H1 (cell line): Measurements from ENCODE around the gene CAV1. TPM values are rescaled to one million over a fixed set of nuclear protein-coding genes. Genes with fewer than 3 reads are reported as not detected.

Source experiments
- CHD2 ChIP-seq: IDR thresholded peaks from 2 replicates; pipeline ENCODE4 v1.6.1; 2012; ENCODE audit warnings: low read length, improper control_type of control experiment
- GTF2F1 ChIP-seq: IDR thresholded peaks from 2 replicates; pipeline ENCODE4 v1.6.1; 2012; ENCODE audit warnings: low read depth, low read length, improper control_type of control experiment, borderline replicate concordance
- HDAC2 ChIP-seq, 2 experiments: fragments of 300-600 bp in 1 of 2; sonication (generic) in 1 of 2; IDR thresholded peaks; 2 replicates each; pipeline ENCODE4 v1.6.1; 2011 to 2012; ENCODE audit warnings: low read depth in 2 of 2, low read length in 2 of 2, mild to moderate bottlenecking in 2 of 2, moderate library complexity in 2 of 2, borderline replicate concordance in 1 of 2, inconsistent platforms in 1 of 2
- KDM4A ChIP-seq: IDR thresholded peaks from one replicate; pipeline ENCODE4 v1.7.1; 2012; ENCODE audit warnings: low read depth, mild to moderate bottlenecking, moderate library complexity, low read length, inconsistent platforms; ENCODE audit not compliant: severe bottlenecking
- SIX5 ChIP-seq: IDR thresholded peaks from 2 replicates; pipeline ENCODE4 v1.6.1; 2011; ENCODE audit warnings: mild to moderate bottlenecking, low read depth, low read length
- SUZ12 ChIP-seq: fragments of 200-600 bp; sonication (generic); IDR thresholded peaks from 2 replicates; pipeline ENCODE4 v1.6.1; 2012; ENCODE audit warnings: mild to moderate bottlenecking, inconsistent platforms, low read length, moderate library complexity, mixed read lengths
- polyA plus RNA-seq, 7 experiments: library from polyadenylated mRNA; depleted of rRNA in 3 of 7; stranded (reverse) in 5 of 7; unstranded in 2 of 7; fragments of >200 nt in 5 of 7; fragments of 200-250 nt in 2 of 7; gene quantifications; 1 replicate in 5 of 7; 2 replicates in 1 of 7; 4 replicates in 1 of 7; pipeline versions ENCODE4 v1.2.1 to v1.2.3, GENCODE V29; 2011 to 2013; ENCODE audit warnings: missing spikeins in 2 of 7, mixed read lengths in 2 of 7
- total RNA-seq: library from RNA; stranded (reverse); fragmentation: NEBNext Ultra II Directional; extraction: Animal tissue kit (Norgen Biotek cat#: 25700); gene quantifications from 2 replicates; pipeline ENCODE4 v1.2.1, GENCODE V29; 2021

Gene CAV1
- total and polyA plus RNA-seq, 2 of the 8 experiments (the other 6 are each of a cell fraction or from before 2014, with no cell fraction given): 16.3 to 21.8 TPM

DNA sequence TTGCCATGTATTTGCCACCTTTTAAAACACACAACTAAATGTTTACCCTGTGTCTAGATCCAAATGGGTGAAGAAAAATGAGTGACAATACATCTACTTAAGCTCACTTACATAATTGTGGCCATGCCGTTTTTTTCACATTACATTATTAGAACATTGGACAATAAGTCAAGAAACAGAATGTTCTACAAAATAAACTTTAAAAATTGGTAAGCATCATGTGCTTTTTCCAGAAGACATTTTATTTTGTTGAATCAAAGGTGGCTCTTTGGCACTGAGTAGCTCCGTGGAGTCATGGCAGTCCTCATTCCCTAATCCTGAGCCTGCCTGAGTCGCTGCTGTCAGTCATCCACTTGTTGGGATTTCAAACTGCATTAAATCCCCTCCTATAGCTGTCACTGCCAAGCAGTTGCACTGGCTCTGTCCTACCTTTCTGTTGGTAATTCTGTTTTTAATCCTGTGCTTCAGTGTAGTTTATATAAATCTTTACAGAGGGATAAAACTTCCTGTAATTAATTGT lies 32.3 kb downstream of the CAV1 start (continued):
- TF ChIP-seq HDAC2 (IDR thresholded peaks at IDR 0.05; ENCODE audit: borderline replicate concordance in 1 of 2, low read depth in 2 of 2, low read length in 2 of 2) (no peak), SUZ12 (no peak), CHD2 (no peak), KDM4A (no peak), GTF2F1 (no peak), SIX5 (no peak)
